GM12878 (cell line): ENCODE results near the gene ANGPTL2. TPM values are rescaled to one million over a fixed set of nuclear protein-coding genes. Genes with fewer than 3 reads are reported as not detected.

ENCODE experiments used
- ATAC-seq: fragments of 200-7000 bp; cut with Tn5 transposase; 3 replicates; pipeline ENCODE4 v1.9.1; 2020; ENCODE audit warnings: mild to moderate bottlenecking, moderate library complexity
- BruUV-seq: library from RNA; stranded (reverse); fragments of 400-500 nt; replicated peaks from 2 replicates; lab custom pipeline; 2021; lab: Mats Ljungman, UMichigan
- CTCF ChIA-PET: fragments of 300-600 bp; sonication (Branson Sonifier 250); formaldehyde crosslinking; extraction: SDS; loops from one replicate; lab custom pipeline; 2021; ENCODE audit warnings: inconsistent platforms; lab: Yijun Ruan, JAX
- POLR2A ChIA-PET: fragments of 350-600 bp; formaldehyde crosslinking; extraction: SDS; loops from one replicate; lab custom pipeline; 2021; ENCODE audit warnings: inconsistent platforms; lab: Charles Lee
- RAD21 ChIA-PET: fragments of 300-600 bp; sonication (Branson Sonifier 250); formaldehyde crosslinking; loops from one replicate; lab custom pipeline; 2023; ENCODE audit warnings: antibody characterized with exemption; ENCODE audit not compliant: unreplicated experiment; lab: Charles Lee
- SMC1A ChIA-PET: fragments of 300-600 bp; sonication (Branson Sonifier 250); formaldehyde crosslinking; loops from one replicate; lab custom pipeline; 2023; ENCODE audit not compliant: unreplicated experiment, uncharacterized antibody; lab: Charles Lee
- DNase-seq: peaks from one replicate; pipeline ENCODE4 v3.0.0-alpha.2; 2011; ENCODE audit warnings: low read depth, low spot score
- FAIRE-seq: peaks from 3 replicates; lab custom pipeline; 2011; peaks lifted over from hg19 to GRCh38; lab: Jason Lieb, UNC
- H2AFZ ChIP-seq: 2 replicates; pipeline ENCODE4 v1.6.0; 2011; ENCODE audit warnings: low read depth, low read length, control low read depth; ENCODE audit not compliant: control insufficient read depth
- H3K27ac ChIP-seq: 2 replicates; pipeline ENCODE4 v1.5.1; 2011; ENCODE audit warnings: control low read depth; ENCODE audit not compliant: control insufficient read depth, insufficient read depth
- H3K27me3 ChIP-seq, 2 experiments: replicated peaks in 1 of 2; 2 replicates each; pipeline versions ENCODE4 v1.6.0 to v1.6.1; 2011; ENCODE audit warnings: low read length in 1 of 2; ENCODE audit not compliant: control insufficient read depth in 2 of 2, insufficient read depth in 2 of 2
- H3K36me3 ChIP-seq, 2 experiments: 2 replicates each; pipeline ENCODE4 v1.5.1; 2011; ENCODE audit warnings: low read length in 1 of 2; ENCODE audit not compliant: control insufficient read depth in 2 of 2, insufficient read depth in 2 of 2
- H3K4me1 ChIP-seq: 2 replicates; pipeline ENCODE4 v1.6.1; 2011; ENCODE audit warnings: mild to moderate bottlenecking, low read length, moderate library complexity, mixed read lengths; ENCODE audit not compliant: control insufficient read depth, insufficient read depth
- H3K4me2 ChIP-seq: 2 replicates; pipeline ENCODE4 v1.6.0; 2011; ENCODE audit warnings: control low read depth; ENCODE audit not compliant: control insufficient read depth, insufficient read depth
- H3K4me3 ChIP-seq: fragments of 200-600 bp; sonication (generic); 2 replicates; pipeline ENCODE4 v1.5.1; 2016
- H3K79me2 ChIP-seq: 2 replicates; pipeline ENCODE4 v1.6.0; 2011; ENCODE audit warnings: low read length; ENCODE audit not compliant: control insufficient read depth, insufficient read depth
- H3K9ac ChIP-seq: 2 replicates; pipeline ENCODE4 v1.8.0; 2011; ENCODE audit warnings: low read length, control low read depth, mixed read lengths; ENCODE audit not compliant: control insufficient read depth, insufficient read depth
- H3K9me3 ChIP-seq: replicated peaks from 3 replicates; pipeline ENCODE4 v1.5.1; 2011; ENCODE audit warnings: mild to moderate bottlenecking, low read length; ENCODE audit not compliant: control insufficient read depth, insufficient read depth
- H4K20me1 ChIP-seq: 2 replicates; pipeline ENCODE4 v1.6.0; 2011; ENCODE audit not compliant: control insufficient read depth, insufficient read depth
- BCL11A ChIP-seq: IDR thresholded peaks from 2 replicates; pipeline ENCODE4 v1.6.1; 2011; ENCODE audit warnings: low read depth, low read length
- BHLHE40 ChIP-seq, 2 experiments: fragments of 450-650 bp in 1 of 2; IDR thresholded peaks; 2 replicates each; pipeline ENCODE4 v1.6.1; 2011 to 2017; ENCODE audit warnings: low read depth in 2 of 2, borderline replicate concordance in 1 of 2, improper control_type of control experiment in 1 of 2, low read length in 1 of 2, mild to moderate bottlenecking in 1 of 2
- CBX5 ChIP-seq: sonication (generic); IDR thresholded peaks from 2 replicates; pipeline ENCODE4 v1.6.1; 2016; ENCODE audit warnings: low read depth, moderate library complexity, mild to moderate bottlenecking, inconsistent platforms
- EZH2 ChIP-seq: IDR thresholded peaks from 2 replicates; pipeline ENCODE4 v1.6.1; 2012; ENCODE audit warnings: low read depth, mild to moderate bottlenecking, control low read depth, inconsistent platforms, low read length, borderline replicate concordance; ENCODE audit not compliant: control insufficient read depth
- FOXK2 ChIP-seq: fragments of 450-650 bp; IDR thresholded peaks from 2 replicates; pipeline ENCODE4 v1.6.1; 2017; ENCODE audit warnings: mild to moderate bottlenecking, moderate library complexity
- NRF1 ChIP-seq: conservative IDR thresholded peaks from 2 replicates; pipeline ENCODE4 v1.6.1; 2011; ENCODE audit warnings: mild to moderate bottlenecking, low read depth, low read length, improper control_type of control experiment
- PAX5 ChIP-seq: IDR thresholded peaks from 2 replicates; pipeline ENCODE4 v1.6.1; 2011; ENCODE audit warnings: low read depth, low read length, borderline replicate concordance
- POLR2AphosphoS2 ChIP-seq: IDR thresholded peaks from 2 replicates; pipeline ENCODE4 v1.6.1; 2011; ENCODE audit warnings: low read depth, mild to moderate bottlenecking, low read length, improper control_type of control experiment, moderate library complexity
- POLR2AphosphoS5 ChIP-seq: IDR thresholded peaks from 2 replicates; pipeline ENCODE4 v1.6.1; 2011; ENCODE audit warnings: mild to moderate bottlenecking, low read length, inconsistent platforms
- TBL1XR1 ChIP-seq: IDR thresholded peaks from 2 replicates; pipeline ENCODE4 v1.6.1; 2012; ENCODE audit warnings: low read depth, low read length, improper control_type of control experiment
- ZNF217 ChIP-seq: fragments of 450-650 bp; IDR thresholded peaks from 2 replicates; pipeline ENCODE4 v1.6.1; 2017; ENCODE audit warnings: antibody characterized with exemption, mild to moderate bottlenecking
- ZNF274 ChIP-seq: IDR thresholded peaks from one replicate; pipeline ENCODE4 v1.8.0; 2011; ENCODE audit not compliant: insufficient read length, insufficient read depth
- ZNF622 ChIP-seq: fragments of 450-650 bp; IDR thresholded peaks from 2 replicates; pipeline ENCODE4 v1.6.1; 2017; ENCODE audit warnings: mild to moderate bottlenecking, inconsistent platforms
- WGBS: methylation state at CpG from one replicate; pipeline ENCODE4 v1.1.6; 2016; ENCODE audit warnings: low lambda C conversion rate; ENCODE audit not compliant: insufficient replicate concordance, insufficient coverage; ENCODE audit errors: missing lambda C conversion rate; 5-methylcytosine and 5-hydroxymethylcytosine counted together
- in situ Hi-C: fragments of 300-500 bp; cut with MboI; formaldehyde crosslinking; loops from 9 replicates; pipeline ENCODE4 v1.14.3; 2018; ENCODE audit warnings: mixed read lengths
- intact Hi-C: fragments of 100-400 bp; cut with micrococcal nuclease; formaldehyde crosslinking; loops from one replicate; pipeline ENCODE4 v1.14.2; 2022; ENCODE audit not compliant: unreplicated experiment
- polyA plus RNA-seq, 11 experiments: library from polyadenylated mRNA; depleted of rRNA in 4 of 11; unstranded in 6 of 11; stranded (reverse) in 5 of 11; fragments of >200 nt; fragmentation: Nextera tagmentation in 4 of 11; fragmentation: Illumina TruSeq in 1 of 11; extraction: Ambion mirVana in 4 of 11; extraction: Trizol in 1 of 11; gene quantifications; 1 replicate in 1 of 11; 2 replicates in 10 of 11; pipeline versions ENCODE4 v1.2.1 to v1.2.3, GENCODE V29; 2011 to 2016; ENCODE audit warnings: inconsistent platforms in 2 of 11, missing spikeins in 2 of 11, low read depth in 1 of 11
- total RNA-seq, 4 experiments: library from RNA; depleted of rRNA in 3 of 4; stranded (reverse); fragments of >200 nt in 3 of 4; fragmentation: Illumina TruSeq in 1 of 4; extraction: Trizol in 1 of 4; gene quantifications; 2 replicates each; pipeline versions ENCODE4 v1.2.1 to v1.2.3, GENCODE V29; 2013 to 2021
- TF ChIP-seq, protein P1 (sequence below): IDR thresholded peaks from 2 replicates; pipeline ENCODE4 v1.6.1; 2012; ENCODE audit warnings: low read depth, low read length, improper control_type of control experiment

Gene ANGPTL2
- total and polyA plus RNA-seq, 10 of the 15 experiments (the other 5 are each of a cell fraction or from before 2014, with no cell fraction given), result 0.13 to 2.6 (median 0.82) TPM; not detected in 1

DNA sequence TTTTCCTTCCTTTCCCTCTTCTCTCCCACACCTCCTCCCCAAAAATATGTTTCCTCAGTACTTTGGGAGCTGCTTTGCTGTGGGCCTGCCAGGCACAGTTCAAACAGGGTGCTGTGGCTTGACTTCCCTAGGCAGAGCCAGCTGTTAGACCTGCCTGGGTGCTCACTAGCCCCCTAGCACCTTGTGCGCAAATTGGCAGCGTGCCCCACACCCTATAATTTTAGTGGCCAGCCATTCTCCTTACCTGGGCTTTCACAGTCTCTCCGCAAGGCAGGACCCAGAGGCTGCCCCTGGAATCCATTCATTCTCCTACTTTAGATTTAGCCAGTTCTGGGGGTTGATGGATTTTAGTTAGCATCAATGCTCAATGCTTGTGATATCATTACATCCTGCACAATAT lies 72.3 kb downstream of the ANGPTL2 start:
- POLR2A ChIA-PET, result no interaction called here
- CTCF ChIA-PET, result interaction anchor here (1.1 kb wide), 1 partner anchor 9 kb away, joined by 6 read pairs; no protein-coding TSS in a partner anchor
- no peak overlapping the region for H3K4me3 ChIP-seq

DNA sequence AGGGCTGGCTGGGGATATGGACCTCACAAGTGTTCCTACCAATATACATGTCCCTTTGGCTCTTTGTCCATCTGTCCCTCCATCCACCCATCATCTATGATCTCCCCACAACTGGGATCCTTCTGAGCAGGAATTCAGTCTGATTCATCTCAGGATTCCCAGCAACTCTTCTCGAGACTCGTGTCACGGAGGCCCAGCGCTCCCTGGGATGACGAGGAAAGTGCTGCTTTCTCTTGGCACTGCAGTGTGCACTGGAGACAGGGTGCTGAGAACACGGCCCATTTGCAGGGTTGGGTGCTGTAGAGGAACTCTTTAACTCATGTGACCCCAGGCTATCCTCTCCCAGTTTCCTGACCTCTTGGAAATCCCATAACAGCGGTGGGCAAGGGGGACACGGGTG lies 72.9 kb downstream of the ANGPTL2 start:
- CTCF ChIA-PET, result interaction anchor here (0.6 to 1.8 kb wide), 11 partner anchors 10 to 149 kb away, joined by 3 to 9 read pairs (median 3); no protein-coding TSS in a partner anchor
- RAD21 ChIA-PET, result interaction anchor here (0.9 to 1.9 kb wide), 6 partner anchors 10 to 116 kb away, joined by 3 to 9 read pairs (median 4); no protein-coding TSS in a partner anchor
- H2AFZ ChIP-seq, result no peak overlapping the region
- SMC1A ChIA-PET, result interaction anchor here (0.8 to 1.6 kb wide), 9 partner anchors 8 to 120 kb away, joined by 3 to 11 read pairs (median 4); no protein-coding TSS in a partner anchor
- H4K20me1 ChIP-seq, result 0 out of 2 replicates have a peak, but pooled peaks cover 2% of the 10 kb centered on the region
- 95% methylated on average over 8 of the region's 8 CpGs for WGBS
- H3K79me2 ChIP-seq, result no peaks in the 10 kb centered on the region
- no peaks in the 10 kb centered on the region for H3K36me3 ChIP-seq
- BruUV-seq, result no TSS peak
- no peaks in the 10 kb centered on the region for H3K27me3 ChIP-seq
- in situ Hi-C loops, result no loop called here
- no peak for DNase-seq
- H3K4me1 ChIP-seq, result peaks cover 12% of the 10 kb centered on the region
- no peak overlapping the region for H3K4me3 ChIP-seq
- FAIRE-seq, result no peak
- ATAC-seq, result no peak
- no peaks in the 10 kb centered on the region for H3K9me3 ChIP-seq
- intact Hi-C loops, result loop anchor here (1.0 kb wide), 1 partner anchor 44 kb away; no protein-coding TSS in a partner anchor
- POLR2A ChIA-PET, result interaction anchor here (1.2 kb wide), 1 partner anchor 10 kb away, joined by 4 read pairs; no protein-coding TSS in a partner anchor
- H3K27ac ChIP-seq, result no peak overlapping the region
- H3K9ac ChIP-seq, result no peak overlapping the region
- H3K4me2 ChIP-seq, result no peak overlapping the region
- TF ChIP-seq CBX5, result no peak
- no peak for TF ChIP-seq ZNF274
- TF ChIP-seq TBL1XR1, result no peak
- TF ChIP-seq POLR2AphosphoS2, result no peak
- no peak for TF ChIP-seq ZNF622
- no peak for TF ChIP-seq EZH2
- TF ChIP-seq NRF1, result no peak
- no peak for TF ChIP-seq PAX5
- TF ChIP-seq, protein P1, sequence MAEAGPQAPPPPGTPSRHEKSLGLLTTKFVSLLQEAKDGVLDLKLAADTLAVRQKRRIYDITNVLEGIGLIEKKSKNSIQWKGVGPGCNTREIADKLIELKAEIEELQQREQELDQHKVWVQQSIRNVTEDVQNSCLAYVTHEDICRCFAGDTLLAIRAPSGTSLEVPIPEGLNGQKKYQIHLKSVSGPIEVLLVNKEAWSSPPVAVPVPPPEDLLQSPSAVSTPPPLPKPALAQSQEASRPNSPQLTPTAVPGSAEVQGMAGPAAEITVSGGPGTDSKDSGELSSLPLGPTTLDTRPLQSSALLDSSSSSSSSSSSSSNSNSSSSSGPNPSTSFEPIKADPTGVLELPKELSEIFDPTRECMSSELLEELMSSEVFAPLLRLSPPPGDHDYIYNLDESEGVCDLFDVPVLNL, result no peak
- no peak for TF ChIP-seq ZNF217
- TF ChIP-seq POLR2AphosphoS5, result no peak
- TF ChIP-seq FOXK2, result no peak
- TF ChIP-seq BCL11A, result no peak

More for the DNA sequence above, 72.3 kb downstream of the ANGPTL2 start:
- DNase-seq, result no peak
- Histone ChIP-seq H3K4me2 (no peak overlapping the region), H3K9ac (no peak overlapping the region), H3K79me2 (no peaks in the 10 kb centered on the region), H4K20me1 (0 out of 2 replicates have a peak, but pooled peaks cover 2% of the 10 kb centered on the region), H3K27me3 (no peaks in the 10 kb centered on the region), H3K27ac (no peak overlapping the region), H2AFZ (no peak overlapping the region), H3K9me3 (no peaks in the 10 kb centered on the region), H3K36me3 (no peaks in the 10 kb centered on the region), H3K4me1 (peaks cover 12% of the 10 kb centered on the region)
- no peak for ATAC-seq
- intact Hi-C loops (no loop called here), in situ Hi-C loops (no loop called here)
- TF ChIP-seq BHLHE40 (IDR thresholded peaks at IDR 0.05; ENCODE audit: borderline replicate concordance in 1 of 2, low read depth in 2 of 2, low read length in 1 of 2), result no peak
- WGBS, result 93% methylated on average over 3 of the region's 3 CpGs
- ChIA-PET SMC1A (interaction anchor here (0.7 to 1.1 kb wide), 2 partner anchors 80 to 146 kb away, joined by 3 read pairs; no protein-coding TSS in a partner anchor), RAD21 (interaction anchor here (1.6 kb wide), 1 partner anchor 116 kb away, joined by 5 read pairs; no protein-coding TSS in a partner anchor)
- BruUV-seq, result no TSS peak
- FAIRE-seq, result no peak
